ENCODE results near the gene DLX1. TPM values are rescaled to one million over a fixed set of nuclear protein-coding genes. Genes with fewer than 3 reads are reported as not detected.

Gene DLX1
- total and polyA plus RNA-seq, 2 of the 8 experiments (the other 6 are each of a cell fraction or from before 2014, with no cell fraction given): 0.11 TPM; not detected in 1

DNA sequence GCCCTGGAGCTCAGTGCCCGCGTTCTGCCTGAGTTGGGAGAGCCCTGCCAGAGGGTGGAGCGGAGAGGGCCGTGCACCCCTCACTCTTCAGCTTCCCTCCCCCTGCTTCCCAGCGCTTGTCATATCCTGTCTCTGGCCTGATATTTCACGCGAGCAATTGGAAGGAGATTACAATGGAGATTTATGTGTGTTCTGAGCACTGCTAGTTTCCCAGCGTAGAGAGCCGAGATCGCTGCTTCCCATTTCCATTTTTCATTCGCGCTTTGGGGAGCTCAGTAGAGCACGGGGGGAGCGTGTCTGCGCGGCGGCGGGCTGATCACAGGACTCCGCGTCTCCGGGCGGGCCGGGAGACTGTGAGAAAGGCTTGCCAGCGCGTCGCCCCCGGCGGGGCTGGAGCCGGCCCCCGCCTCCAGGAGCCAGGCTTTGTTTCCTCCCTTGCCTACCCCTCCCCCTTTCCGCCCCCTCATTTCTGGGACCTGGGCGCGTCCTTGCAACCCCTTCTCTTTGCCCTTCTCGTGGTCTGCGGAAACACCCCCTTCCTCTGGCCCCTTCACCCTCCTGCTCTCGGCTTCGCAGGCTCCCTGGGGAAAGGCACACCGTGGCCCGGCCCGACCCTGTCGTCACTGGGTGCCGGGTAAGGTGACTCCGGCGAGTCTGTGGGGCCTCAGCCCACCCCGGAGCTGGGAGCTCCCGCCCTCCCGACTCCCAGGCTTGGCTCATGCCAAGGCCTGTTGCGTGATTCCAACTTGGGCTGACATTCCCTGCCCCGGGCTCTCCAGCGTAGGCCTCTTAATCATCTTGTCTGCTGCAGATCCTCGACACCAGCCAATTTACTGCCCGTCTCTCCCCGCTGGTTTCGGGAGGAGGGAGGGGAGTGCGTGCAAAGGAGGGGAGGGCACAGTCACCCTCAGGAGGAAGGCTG lies 11.6 kb downstream of the DLX1 start:
- Histone ChIP-seq H2BK5ac (ENCODE audit: low read depth, low read length) (no peak overlapping the region), H3K27ac (ENCODE audit: low read depth, low read length) (no peak overlapping the region), H3K4me2 (ENCODE audit: insufficient read depth in 1 of 2, low read depth in 2 of 2, low read length in 2 of 2) (peak overlapping the region; percentile 70 to 97), H3K4ac (replicated peaks; ENCODE audit: insufficient read length, low read depth, low read length) (no peak overlapping the region), H3K56ac (replicated peaks; ENCODE audit: insufficient read length, low read depth, low read length) (no peak overlapping the region), H3K23ac (ENCODE audit: insufficient read length) (no peak overlapping the region), H3K23me2 (ENCODE audit: low read depth, low read length) (peaks cover 16% of the 10 kb centered on the region; the same call in 1 of the 2 replicates), H2BK20ac (ENCODE audit: low read length) (no peak overlapping the region; the same call in 1 of the 2 replicates), H2AK5ac (ENCODE audit: low read depth, low read length) (no peak overlapping the region), H4K20me1 (replicated peaks in 1 of 2; ENCODE audit: control insufficient read depth in 1 of 2, insufficient read depth in 2 of 2, low read length in 2 of 2) (peaks cover 17 to 29% of the 10 kb centered on the region in 2 experiments), H4K91ac (replicated peaks; ENCODE audit: insufficient read length, low read length) (no peak overlapping the region), H3K9ac (replicated peaks in 1 of 4; ENCODE audit: extremely low read depth in 1 of 4, low read depth in 3 of 4, low read length in 3 of 4) (no peak overlapping the region), H3K18ac (ENCODE audit: extremely low read depth, low read length) (peak overlapping the region; percentile 71; the same call in 1 of the 2 replicates), H4K5ac (ENCODE audit: insufficient read length, low read depth, low read length) (no peak overlapping the region), H3K79me1 (ENCODE audit: low read depth, low read length) (no peaks in the 10 kb centered on the region), H3K79me2 (ENCODE audit: control insufficient read depth in 1 of 2, insufficient read depth in 2 of 2, low read length in 2 of 2) (no peaks in the 10 kb centered on the region), H2BK12ac (ENCODE audit: low read depth, low read length) (0 out of 2 replicates have a peak overlapping the region, but pooled peaks have one; percentile 17), H3K14ac (ENCODE audit: insufficient read length) (no peak overlapping the region), H3K27me3 (replicated peaks in 1 of 4; ENCODE audit: control insufficient read depth in 3 of 4, extremely low read depth in 1 of 4, insufficient read depth in 3 of 4, low read length in 3 of 4) (peaks cover 91 to 100% (median 97%) of the 10 kb centered on the region in 4 experiments), H4K8ac (ENCODE audit: extremely low read depth, insufficient read depth, low read length) (no peak overlapping the region; the same call in 1 of the 2 replicates), H2AFZ (ENCODE audit: low read length) (no peak overlapping the region), H2BK15ac (ENCODE audit: low read length) (peak overlapping the region; percentile 16; the same call in 1 of the 2 replicates), H3K36me3 (ENCODE audit: control insufficient read depth in 2 of 4, insufficient read depth in 4 of 4, low read length in 3 of 4) (peaks cover 0 to 11% (median 0%) of the 10 kb centered on the region in 4 experiments; a peak in 1 of 8 replicates), H3K4me1 (replicated peaks in 1 of 4; ENCODE audit: control insufficient read depth in 3 of 4, insufficient read depth in 4 of 4, low read length in 3 of 4) (peaks cover 6 to 48% (median 28%) of the 10 kb centered on the region in 4 experiments), H3K4me3 (ENCODE audit: extremely low read depth in 1 of 4, insufficient read depth in 2 of 4, low read depth in 3 of 4, low read length in 4 of 4) (peak overlapping the region; percentile 11 to 57 (median 22); a peak in 5 of 8 replicates), H3K9me3 (ENCODE audit: insufficient read depth in 2 of 2, low read depth in 1 of 2, low read length in 1 of 2) (no peaks in the 10 kb centered on the region), H2BK120ac (replicated peaks; ENCODE audit: low read depth, low read length) (no peak overlapping the region)
- FAIRE-seq (no peak), DNase-seq (ENCODE audit: low read depth in 1 of 2, low spot score in 2 of 2) (peak in 1 of 2 experiments; percentile 66)
- WGBS, 2 experiments (ENCODE audit: extremely low coverage in 1 of 2, insufficient coverage in 1 of 2, insufficient read length in 1 of 2, insufficient replicate concordance in 2 of 2, low coverage in 1 of 2, low lambda C conversion rate in 2 of 2, missing lambda C conversion rate in 1 of 2): 2% methylated on average over 45 of the region's 55 CpGs; no CpG with 5 or more reads in 1 of the 2 experiments
- ChIA-PET CTCF (ENCODE audit: partially characterized antibody) (interaction anchor here (0.6 to 12.4 kb wide), 8 partner anchors 6 to 500 kb away, joined by 3 to 198 read pairs (median 4); partner anchors contain the start of genes DLX1 and DLX2), POLR2A (ENCODE audit: partially characterized antibody) (interaction anchor here (2.0 to 16.0 kb wide), 2 partner anchors 9 to 10 kb away, joined by 8 to 184 read pairs; partner anchors contain the start of gene DLX1)
- no peak for TF ChIP-seq TEAD4 (IDR thresholded peaks at IDR 0.05; ENCODE audit: low read depth, low read length)
- TF ChIP-seq RBBP5 (IDR thresholded peaks at IDR 0.05; ENCODE audit: borderline replicate concordance, low read depth, low read length): 0 out of 2 replicates have a peak, but pooled peaks have one; percentile 32
- no peak for TF ChIP-seq CEBPB (IDR thresholded peaks at IDR 0.05; ENCODE audit: low read depth, low read length)
- peak; percentile 89 for TF ChIP-seq EZH2 (IDR thresholded peaks at IDR 0.05; ENCODE audit: low read depth, low read length, severe bottlenecking)
- TF ChIP-seq SIN3A (conservative IDR thresholded peaks at IDR 0.05 in 1 of 2, IDR thresholded peaks at IDR 0.05 in 1 of 2; ENCODE audit: low read depth in 1 of 2, low read length in 2 of 2): no peak
- peak; percentile 85 for TF ChIP-seq SUZ12 (IDR thresholded peaks at IDR 0.05; ENCODE audit: low read length)
- peak; percentile 91 for TF ChIP-seq EGR1 (IDR thresholded peaks at IDR 0.05; ENCODE audit: borderline replicate concordance, low read depth, low read length)
- peak; percentile 84; the same call in 1 of the 2 replicates for TF ChIP-seq CBX8 (IDR thresholded peaks at IDR 0.05; ENCODE audit: borderline replicate concordance, low read depth, low read length)

Measured in H1 (cell line).